Smooth muscle cell (in vitro differentiated cells): ENCODE measurements around the gene SLC51A. TPM values are rescaled to one million over a fixed set of nuclear protein-coding genes. Genes with fewer than 3 reads are reported as not detected.

Experiments used
- DNase-seq: peaks from one replicate; lab custom pipeline; 2025; ENCODE audit not compliant: unreplicated experiment; lab: John Stamatoyannopoulos, UW
- H2AFZ ChIP-seq: fragments of 200-600 bp; sonication (generic); 2 replicates; pipeline ENCODE4 v1.6.0; 2016; ENCODE audit warnings: antibody characterized with exemption, low read depth, mild to moderate bottlenecking
- H3F3A ChIP-seq: fragments of 200-600 bp; sonication (generic); 2 replicates; pipeline ENCODE4 v1.6.0; 2017; ENCODE audit warnings: antibody characterized with exemption, low read depth
- H3K27ac ChIP-seq: fragments of 200-600 bp; sonication (generic); 2 replicates; pipeline ENCODE4 v1.5.1; 2016; ENCODE audit warnings: low read depth, mild to moderate bottlenecking
- H3K27me3 ChIP-seq: fragments of 200-600 bp; sonication (generic); 2 replicates; pipeline ENCODE4 v1.6.1; 2016; ENCODE audit warnings: low read depth, mild to moderate bottlenecking
- H3K36me3 ChIP-seq: fragments of 200-600 bp; sonication (generic); 2 replicates; pipeline ENCODE4 v1.5.1; 2016; ENCODE audit warnings: low read depth
- H3K4me1 ChIP-seq: fragments of 200-600 bp; sonication (generic); 2 replicates; pipeline ENCODE4 v1.5.1; 2016; ENCODE audit warnings: low read depth
- H3K4me2 ChIP-seq: fragments of 200-600 bp; sonication (generic); 2 replicates; pipeline ENCODE4 v1.6.0; 2016; ENCODE audit warnings: mild to moderate bottlenecking
- H3K4me3 ChIP-seq: fragments of 200-600 bp; sonication (generic); 2 replicates; pipeline ENCODE4 v1.5.1; 2016; ENCODE audit warnings: mild to moderate bottlenecking
- H3K79me2 ChIP-seq: fragments of 200-600 bp; sonication (generic); 2 replicates; pipeline ENCODE4 v1.6.0; 2016; ENCODE audit warnings: low read depth, mild to moderate bottlenecking
- H3K9ac ChIP-seq: fragments of 200-600 bp; sonication (generic); 2 replicates; pipeline ENCODE4 v1.6.0; 2016; ENCODE audit warnings: low read depth
- H3K9me3 ChIP-seq: fragments of 200-600 bp; sonication (generic); replicated peaks from 2 replicates; pipeline ENCODE4 v1.5.1; 2016; ENCODE audit warnings: low read depth
- H4K20me1 ChIP-seq: fragments of 200-600 bp; sonication (generic); 2 replicates; pipeline ENCODE4 v1.6.0; 2016; ENCODE audit warnings: low read depth
- WGBS: methylation state at CpG from one replicate; pipeline ENCODE4 v1.1.7; 2016; ENCODE audit warnings: low lambda C conversion rate; 5-methylcytosine and 5-hydroxymethylcytosine counted together
- polyA plus RNA-seq: library from polyadenylated mRNA; unstranded; fragments of >200 nt; fragmentation: Nextera tagmentation; extraction: Ambion mirVana; gene quantifications from 2 replicates; pipeline ENCODE4 v1.2.1, GENCODE V29; 2016
- total RNA-seq: library from RNA; depleted of rRNA; stranded (reverse); fragments of >200 nt; gene quantifications from 2 replicates; pipeline ENCODE4 v1.2.3, GENCODE V29; 2014
- TF ChIP-seq, protein P1 (sequence below): fragments of 200-600 bp; sonication (generic); IDR thresholded peaks from 2 replicates; pipeline ENCODE4 v1.5.1; 2017; ENCODE audit warnings: borderline replicate concordance, mild to moderate bottlenecking, antibody characterized with exemption; ENCODE audit not compliant: insufficient read depth, poor library complexity, severe bottlenecking

Gene SLC51A
- total and polyA plus RNA-seq, 2 experiments from 2014 or later = 1.8 TPM; not detected in 1

DNA sequence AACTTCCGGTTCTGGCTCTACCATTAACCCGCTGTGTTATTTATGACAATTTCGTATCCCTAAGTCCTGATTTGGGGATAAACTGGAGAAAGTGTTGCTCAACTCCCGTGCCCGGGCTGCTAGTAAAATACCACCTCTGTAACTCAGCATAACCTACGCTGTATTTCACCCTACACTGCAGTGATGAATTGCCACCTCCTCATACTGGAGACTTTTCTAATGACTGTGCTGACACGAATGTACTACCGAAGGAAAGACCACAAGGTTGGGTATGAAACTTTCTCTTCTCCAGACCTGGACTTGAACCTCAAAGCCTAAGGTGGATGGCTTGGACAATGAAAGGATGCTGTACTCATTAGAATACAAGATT, 16.5 kb downstream of the SLC51A start:
- Histone ChIP-seq H3K27me3 (no peaks in the 10 kb centered on the region), H3K4me2 (no peak overlapping the region), H3K36me3 (no peaks in the 10 kb centered on the region), H4K20me1 (no peaks in the 10 kb centered on the region), H3K4me3 (no peak overlapping the region), H3K9me3 (no peaks in the 10 kb centered on the region), H3K4me1 (no peaks in the 10 kb centered on the region), H3K79me2 (no peaks in the 10 kb centered on the region), H3F3A (no peaks in the 10 kb centered on the region), H3K9ac (no peak overlapping the region), H2AFZ (no peak overlapping the region), H3K27ac (no peak overlapping the region)
- 97% methylated on average over 8 of the region's 8 CpGs for WGBS
- TF ChIP-seq, protein P1, sequence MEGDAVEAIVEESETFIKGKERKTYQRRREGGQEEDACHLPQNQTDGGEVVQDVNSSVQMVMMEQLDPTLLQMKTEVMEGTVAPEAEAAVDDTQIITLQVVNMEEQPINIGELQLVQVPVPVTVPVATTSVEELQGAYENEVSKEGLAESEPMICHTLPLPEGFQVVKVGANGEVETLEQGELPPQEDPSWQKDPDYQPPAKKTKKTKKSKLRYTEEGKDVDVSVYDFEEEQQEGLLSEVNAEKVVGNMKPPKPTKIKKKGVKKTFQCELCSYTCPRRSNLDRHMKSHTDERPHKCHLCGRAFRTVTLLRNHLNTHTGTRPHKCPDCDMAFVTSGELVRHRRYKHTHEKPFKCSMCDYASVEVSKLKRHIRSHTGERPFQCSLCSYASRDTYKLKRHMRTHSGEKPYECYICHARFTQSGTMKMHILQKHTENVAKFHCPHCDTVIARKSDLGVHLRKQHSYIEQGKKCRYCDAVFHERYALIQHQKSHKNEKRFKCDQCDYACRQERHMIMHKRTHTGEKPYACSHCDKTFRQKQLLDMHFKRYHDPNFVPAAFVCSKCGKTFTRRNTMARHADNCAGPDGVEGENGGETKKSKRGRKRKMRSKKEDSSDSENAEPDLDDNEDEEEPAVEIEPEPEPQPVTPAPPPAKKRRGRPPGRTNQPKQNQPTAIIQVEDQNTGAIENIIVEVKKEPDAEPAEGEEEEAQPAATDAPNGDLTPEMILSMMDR = no peak
- DNase-seq = no peak

DNA sequence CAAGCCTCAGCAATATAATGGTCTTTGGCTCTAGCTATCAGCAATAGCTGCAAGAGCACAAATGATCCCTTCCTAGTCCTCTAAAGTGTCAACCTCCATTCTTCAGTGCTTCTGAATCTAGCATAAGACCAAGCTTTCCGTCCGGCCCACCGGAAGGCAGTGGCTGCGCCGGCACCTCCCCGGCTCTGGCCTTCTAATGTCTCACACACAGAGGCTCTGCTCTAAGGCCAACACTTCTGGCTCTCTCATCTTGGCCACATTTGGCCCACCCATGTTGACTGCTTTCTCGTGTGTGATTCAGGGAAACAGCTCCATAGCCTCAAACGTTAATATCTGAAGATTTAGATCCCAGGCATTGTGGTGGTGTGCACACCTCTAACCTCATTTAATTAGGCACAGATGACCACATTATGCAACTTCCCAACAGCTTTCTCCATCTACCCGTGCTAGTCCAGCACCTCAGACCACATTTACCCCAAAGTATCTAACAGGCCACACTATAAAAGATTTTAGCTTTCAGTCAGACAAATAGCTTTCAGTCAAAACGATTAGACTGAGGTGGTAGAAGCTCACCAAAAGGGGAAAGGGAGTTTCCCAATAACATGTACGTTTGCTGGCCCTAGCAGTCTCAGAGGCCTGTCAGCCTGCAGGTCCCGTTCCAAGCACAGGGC, 19.3 kb downstream of the SLC51A start:
- no peak overlapping the region for H3K27ac ChIP-seq
- H3K4me2 ChIP-seq = no peak overlapping the region
- WGBS = 92% methylated on average over 12 of the region's 12 CpGs
- TF ChIP-seq, protein P1 = no peak
- no peaks in the 10 kb centered on the region for H4K20me1 ChIP-seq
- H3K9me3 ChIP-seq = no peaks in the 10 kb centered on the region
- no peak for DNase-seq
- H3K36me3 ChIP-seq = peaks cover 4% of the 10 kb centered on the region
- H3K27me3 ChIP-seq = no peaks in the 10 kb centered on the region
- no peak overlapping the region for H3K9ac ChIP-seq
- no peak overlapping the region for H3K4me3 ChIP-seq
- no peak overlapping the region for H2AFZ ChIP-seq
- H3K4me1 ChIP-seq = no peaks in the 10 kb centered on the region
- no peaks in the 10 kb centered on the region for H3K79me2 ChIP-seq
- no peaks in the 10 kb centered on the region for H3F3A ChIP-seq

DNA sequence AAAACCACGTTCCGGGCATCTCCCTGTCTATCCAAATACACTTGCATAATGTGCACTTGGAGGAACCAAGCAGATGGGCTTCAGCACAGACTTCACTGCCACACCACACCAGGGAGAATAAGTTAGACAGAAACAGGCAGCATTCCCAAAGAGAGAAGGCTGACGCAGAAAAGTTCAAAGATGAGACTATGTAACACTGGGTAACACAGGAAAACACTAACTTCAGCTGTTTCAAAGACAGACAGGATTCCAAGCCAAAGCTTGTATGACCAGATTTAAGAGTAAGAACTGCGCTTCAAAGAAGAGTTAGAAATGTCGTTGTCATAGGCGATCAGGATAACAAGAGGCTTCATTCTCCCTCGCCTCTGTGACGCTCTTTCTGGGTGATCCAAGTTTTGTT, 19.9 kb downstream of the SLC51A start:
- peaks cover 5% of the 10 kb centered on the region for H3K36me3 ChIP-seq

More for the DNA sequence above, 19.9 kb downstream of the SLC51A start:
- Histone ChIP-seq H3K4me2 (no peak overlapping the region), H3K27ac (no peak overlapping the region), H3K9ac (no peak overlapping the region), H3F3A (no peaks in the 10 kb centered on the region), H4K20me1 (no peaks in the 10 kb centered on the region), H3K4me1 (no peaks in the 10 kb centered on the region), H3K27me3 (no peaks in the 10 kb centered on the region), H3K79me2 (no peaks in the 10 kb centered on the region), H3K4me3 (no peak overlapping the region), H3K9me3 (no peaks in the 10 kb centered on the region), H2AFZ (no peak overlapping the region)
- no peak for DNase-seq
- 96% methylated on average over 8 of the region's 8 CpGs for WGBS
- TF ChIP-seq, protein P1 = no peak
